Ammon's horn (tissue), 1 donor: ENCODE measurements around the gene UNC45A.
"Not testable (repeated sequence)": the region's sequence is repeated elsewhere in the genome, so short reads cannot be mapped to it uniquely, and the experiment has no call there.

Experiments
- DNase-seq: peaks from one replicate; pipeline ENCODE4 v3.0.0-alpha.2; 2016; ENCODE audit warnings: low spot score

Gene UNC45A

GRCh38 chr15:90918034-90918788 lies 16.9 kb upstream of the UNC45A start:
- DNase-seq = no peak

- no peak for DNase-seq
These were observed 16.2 kb upstream of the UNC45A start for GRCh38 chr15:90918835-90919234.

- DNase-seq = no peak
These were observed 13.2 kb upstream of the UNC45A start for GRCh38 chr15:90921887-90922286.

- DNase-seq = not testable (repeated sequence)
These were observed 12.3 kb upstream of the UNC45A start for GRCh38 chr15:90922712-90923322.

- no peak for DNase-seq
These were observed 10.7 kb upstream of the UNC45A start for GRCh38 chr15:90924375-90924774.

GRCh38 chr15:90926766-90927165 lies 8.3 kb upstream of the UNC45A start:
- DNase-seq = not testable (repeated sequence)

GRCh38 chr15:90928106-90928505 lies 7.0 kb upstream of the UNC45A start:
- DNase-seq = not testable (repeated sequence)

GRCh38 chr15:90929246-90930019 lies 5.7 kb upstream of the UNC45A start:
- no peak for DNase-seq

GRCh38 chr15:90930861-90931574 lies 4.1 kb upstream of the UNC45A start:
- no peak for DNase-seq

- no peak for DNase-seq
These were observed 3.6 kb upstream of the UNC45A start for GRCh38 chr15:90931575-90931827.

- peak; percentile 82 for DNase-seq
These were observed 3.0 kb upstream of the UNC45A start, which contains the start of gene HDDC3 for GRCh38 chr15:90931828-90932659. TSS of gene HDDC3 (minus strand) at chr15:90932549. CDS start at chr15:90932540, 9 bp downstream.

- DNase-seq = no peak
These were observed 2.5 kb upstream of the UNC45A start for GRCh38 chr15:90932660-90932991.

- DNase-seq = no peak
These were observed 1.8 kb upstream of the UNC45A start for GRCh38 chr15:90933301-90933700.

GRCh38 chr15:90934256-90934948 lies 683 bp upstream of the UNC45A start:
- DNase-seq = peak; percentile 92

GRCh38 chr15:90936823-90937222 lies 1.7 kb downstream of the UNC45A start:
- DNase-seq = no peak

- DNase-seq = no peak
These were observed 3.2 kb downstream of the UNC45A start for GRCh38 chr15:90938261-90938660.

GRCh38 chr15:90939756-90940155 lies 4.7 kb downstream of the UNC45A start:
- no peak for DNase-seq

- no peak for DNase-seq
These were observed 6.0 kb downstream of the UNC45A start for GRCh38 chr15:90941038-90941437.

- DNase-seq = no peak
These were observed 7.5 kb downstream of the UNC45A start for GRCh38 chr15:90942354-90943120.

- DNase-seq = no peak
These were observed 10.0 kb downstream of the UNC45A start for GRCh38 chr15:90945091-90945490.
